Esophagus muscularis mucosa (tissue), 4 donors: ENCODE data around the gene ZNF469. TPM values are rescaled to one million over a fixed set of nuclear protein-coding genes. Genes with fewer than 3 reads are reported as not detected.

ENCODE experiments used
- DNase-seq: peaks from one replicate; pipeline ENCODE4 v3.0.0-alpha.2; 2017; ENCODE audit errors: extremely low spot score
- H3K27ac ChIP-seq, 4 donors: fragments of 200-600 bp; sonication (generic); replicated peaks in 1 of 4; 1 replicate in 3 of 4; 2 replicates in 1 of 4; pipeline ENCODE4 v1.5.1; 2016 to 2019; ENCODE audit warnings: mild to moderate bottlenecking in 1 of 4
- H3K27me3 ChIP-seq, 4 donors: fragments of 200-600 bp; sonication (generic); one replicate each; pipeline versions ENCODE4 v1.5.1 to v1.6.0; 2016 to 2019
- H3K36me3 ChIP-seq, 4 donors: fragments of 200-600 bp; sonication (generic); one replicate each; pipeline ENCODE4 v1.5.1; 2016 to 2019
- H3K4me1 ChIP-seq, 4 donors: fragments of 200-600 bp; sonication (generic); one replicate each; pipeline ENCODE4 v1.5.1; 2016 to 2019
- H3K4me3 ChIP-seq, 4 donors: fragments of 200-600 bp; sonication (generic); 1 replicate in 2 of 4; 2 replicates in 2 of 4; pipeline ENCODE4 v1.5.1; 2016 to 2019; ENCODE audit warnings: mild to moderate bottlenecking in 4 of 4, moderate library complexity in 1 of 4
- H3K9me3 ChIP-seq, 4 donors: fragments of 200-600 bp; sonication (generic); 1 replicate in 3 of 4; 2 replicates in 1 of 4; pipeline ENCODE4 v1.5.1; 2016 to 2019
- CTCF ChIP-seq, 3 experiments: fragments of 200-600 bp in 2 of 3; fragments of 450-650 bp in 1 of 3; sonication (generic) in 2 of 3; IDR thresholded peaks; one replicate each; pipeline ENCODE4 v1.5.1; 2017 to 2019; ENCODE audit warnings: antibody characterized with exemption in 3 of 3, mild to moderate bottlenecking in 2 of 3, moderate library complexity in 1 of 3
- EP300 ChIP-seq: sonication (generic); formaldehyde crosslinking; IDR thresholded peaks from one replicate; pipeline ENCODE4 v1.6.1; 2017; ENCODE audit warnings: antibody characterized with exemption
- POLR2A ChIP-seq: fragments of 450-650 bp; IDR thresholded peaks from one replicate; pipeline ENCODE4 v1.6.1; 2017; ENCODE audit warnings: antibody characterized with exemption, moderate library complexity, mild to moderate bottlenecking, low read depth
- POLR2AphosphoS5 ChIP-seq, 2 donors: sonication (generic); formaldehyde crosslinking; IDR thresholded peaks; one replicate each; pipeline ENCODE4 v1.6.1; 2017; ENCODE audit warnings: antibody characterized with exemption in 2 of 2
- whole genome bisulfite sequencing: methylation state at CpG from one replicate; pipeline ENCODE4 v1.1.5; 2018; 5-methylcytosine and 5-hydroxymethylcytosine counted together
- intact Hi-C: fragments of 100-400 bp; cut with DNase I; formaldehyde crosslinking; loops from one replicate; pipeline ENCODE4 v1.15.1; 2023
- total RNA-seq, 4 donors: library from RNA; depleted of rRNA; stranded (reverse); fragments of >200 nt; gene quantifications; one replicate each; pipeline versions ENCODE4 v1.1.0 to v1.2.1, GENCODE V29; 2016

Gene ZNF469
- total RNA-seq, 4 donors from 2014 or later = 1.2 to 3.7 (median 2.2) TPM

- DNase-seq = no peak
These were observed 8.0 kb upstream of the ZNF469 start for GRCh38 chr16:88374736-88375135.

GRCh38 chr16:88375236-88375975 lies 7.4 kb upstream of the ZNF469 start:
- TF ChIP-seq POLR2AphosphoS5 (IDR thresholded peaks at IDR 0.05) (no peak), EP300 (no peak), CTCF (IDR thresholded peaks at IDR 0.05) (no peak), POLR2A (no peak)
- no peak for DNase-seq
- H3K4me1 ChIP-seq = peaks cover 0 to 18% (median 5%) of the 10 kb centered on the region in 4 donors
- intact Hi-C loops = no loop called here
- H3K4me3 ChIP-seq = no peak overlapping the region
- peaks cover 0 to 10% (median 0%) of the 10 kb centered on the region in 4 donors for H3K27me3 ChIP-seq
- no peak overlapping the region for H3K27ac ChIP-seq
- WGBS = 82% methylated on average over 24 of the region's 24 CpGs
- H3K36me3 ChIP-seq = no peaks in the 10 kb centered on the region
- H3K9me3 ChIP-seq = no peaks in the 10 kb centered on the region

More at GRCh38 chr16:88374736-88375135, 8.0 kb upstream of the ZNF469 start:
- Histone ChIP-seq H3K4me1 (peaks cover 0 to 18% (median 5%) of the 10 kb centered on the region in 4 donors), H3K27ac (no peak overlapping the region), H3K36me3 (no peaks in the 10 kb centered on the region), H3K27me3 (peaks cover 0 to 10% (median 0%) of the 10 kb centered on the region in 4 donors), H3K9me3 (no peaks in the 10 kb centered on the region), H3K4me3 (no peak overlapping the region)
- TF ChIP-seq EP300 = no peak
- TF ChIP-seq POLR2A = no peak
- TF ChIP-seq CTCF (IDR thresholded peaks at IDR 0.05) = no peak
- TF ChIP-seq POLR2AphosphoS5 (IDR thresholded peaks at IDR 0.05) = no peak
- 96% methylated on average over 20 of the region's 22 CpGs for WGBS
- intact Hi-C loops = no loop called here

- peaks cover 0 to 18% (median 5%) of the 10 kb centered on the region in 4 donors for H3K4me1 ChIP-seq
- H3K36me3 ChIP-seq = no peaks in the 10 kb centered on the region
- WGBS = 85% methylated on average over 49 of the region's 50 CpGs
- intact Hi-C loops = no loop called here
- TF ChIP-seq CTCF (IDR thresholded peaks at IDR 0.05) (no peak), POLR2AphosphoS5 (IDR thresholded peaks at IDR 0.05) (no peak), POLR2A (no peak), EP300 (no peak)
- H3K27me3 ChIP-seq = peaks cover 0 to 10% (median 0%) of the 10 kb centered on the region in 4 donors
- no peak for DNase-seq
- H3K9me3 ChIP-seq = no peaks in the 10 kb centered on the region
- H3K27ac ChIP-seq = no peak overlapping the region
- no peak overlapping the region for H3K4me3 ChIP-seq
These were observed 6.5 kb upstream of the ZNF469 start for GRCh38 chr16:88375996-88376834.

GRCh38 chr16:88376835-88377726 lies 5.7 kb upstream of the ZNF469 start:
- TF ChIP-seq CTCF (IDR thresholded peaks at IDR 0.05) = no peak
- no peak for TF ChIP-seq EP300
- no peak for TF ChIP-seq POLR2AphosphoS5 (IDR thresholded peaks at IDR 0.05)
- TF ChIP-seq POLR2A = no peak
- no peaks in the 10 kb centered on the region for H3K36me3 ChIP-seq
- 80% methylated on average over 14 of the region's 30 CpGs for WGBS
- H3K27ac ChIP-seq = no peak overlapping the region
- no peaks in the 10 kb centered on the region for H3K9me3 ChIP-seq
- DNase-seq = no peak
- H3K4me3 ChIP-seq = no peak overlapping the region
- H3K27me3 ChIP-seq = peaks cover 0 to 12% (median 0%) of the 10 kb centered on the region in 4 donors
- H3K4me1 ChIP-seq = peaks cover 0 to 18% (median 5%) of the 10 kb centered on the region in 4 donors
- intact Hi-C loops = no loop called here
